GM12878 (cell line): ENCODE results near the gene PIGZ. TPM values are rescaled to one million over a fixed set of nuclear protein-coding genes. Genes with fewer than 3 reads are reported as not detected.
A peak's percentile ranks its signal among the peaks of the same experiment; 100 is the strongest.

Experiments used
- ATAC-seq: fragments of 200-7000 bp; cut with Tn5 transposase; 3 replicates; pipeline ENCODE4 v1.9.1; 2020; ENCODE audit warnings: mild to moderate bottlenecking, moderate library complexity
- BruUV-seq: library from RNA; stranded (reverse); fragments of 400-500 nt; replicated peaks from 2 replicates; lab custom pipeline; 2021; lab: Mats Ljungman, UMichigan
- CTCF ChIA-PET: fragments of 300-600 bp; sonication (Branson Sonifier 250); formaldehyde crosslinking; extraction: SDS; loops from one replicate; lab custom pipeline; 2021; ENCODE audit warnings: inconsistent platforms; lab: Yijun Ruan, JAX
- POLR2A ChIA-PET: fragments of 350-600 bp; formaldehyde crosslinking; extraction: SDS; loops from one replicate; lab custom pipeline; 2021; ENCODE audit warnings: inconsistent platforms; lab: Charles Lee
- RAD21 ChIA-PET: fragments of 300-600 bp; sonication (Branson Sonifier 250); formaldehyde crosslinking; loops from one replicate; lab custom pipeline; 2023; ENCODE audit warnings: antibody characterized with exemption; ENCODE audit not compliant: unreplicated experiment; lab: Charles Lee
- SMC1A ChIA-PET: fragments of 300-600 bp; sonication (Branson Sonifier 250); formaldehyde crosslinking; loops from one replicate; lab custom pipeline; 2023; ENCODE audit not compliant: unreplicated experiment, uncharacterized antibody; lab: Charles Lee
- DNase-seq: peaks from one replicate; pipeline ENCODE4 v3.0.0-alpha.2; 2011; ENCODE audit warnings: low read depth, low spot score
- FAIRE-seq: peaks from 3 replicates; lab custom pipeline; 2011; peaks lifted over from hg19 to GRCh38; lab: Jason Lieb, UNC
- H2AFZ ChIP-seq: 2 replicates; pipeline ENCODE4 v1.6.0; 2011; ENCODE audit warnings: low read depth, low read length, control low read depth; ENCODE audit not compliant: control insufficient read depth
- H3K27ac ChIP-seq: 2 replicates; pipeline ENCODE4 v1.5.1; 2011; ENCODE audit warnings: control low read depth; ENCODE audit not compliant: control insufficient read depth, insufficient read depth
- H3K27me3 ChIP-seq, 2 experiments: replicated peaks in 1 of 2; 2 replicates each; pipeline versions ENCODE4 v1.6.0 to v1.6.1; 2011; ENCODE audit warnings: low read length in 1 of 2; ENCODE audit not compliant: control insufficient read depth in 2 of 2, insufficient read depth in 2 of 2
- H3K36me3 ChIP-seq, 2 experiments: 2 replicates each; pipeline ENCODE4 v1.5.1; 2011; ENCODE audit warnings: low read length in 1 of 2; ENCODE audit not compliant: control insufficient read depth in 2 of 2, insufficient read depth in 2 of 2
- H3K4me1 ChIP-seq: 2 replicates; pipeline ENCODE4 v1.6.1; 2011; ENCODE audit warnings: mild to moderate bottlenecking, low read length, moderate library complexity, mixed read lengths; ENCODE audit not compliant: control insufficient read depth, insufficient read depth
- H3K4me2 ChIP-seq: 2 replicates; pipeline ENCODE4 v1.6.0; 2011; ENCODE audit warnings: control low read depth; ENCODE audit not compliant: control insufficient read depth, insufficient read depth
- H3K4me3 ChIP-seq: fragments of 200-600 bp; sonication (generic); 2 replicates; pipeline ENCODE4 v1.5.1; 2016
- H3K79me2 ChIP-seq: 2 replicates; pipeline ENCODE4 v1.6.0; 2011; ENCODE audit warnings: low read length; ENCODE audit not compliant: control insufficient read depth, insufficient read depth
- H3K9ac ChIP-seq: 2 replicates; pipeline ENCODE4 v1.8.0; 2011; ENCODE audit warnings: low read length, control low read depth, mixed read lengths; ENCODE audit not compliant: control insufficient read depth, insufficient read depth
- H3K9me3 ChIP-seq: replicated peaks from 3 replicates; pipeline ENCODE4 v1.5.1; 2011; ENCODE audit warnings: mild to moderate bottlenecking, low read length; ENCODE audit not compliant: control insufficient read depth, insufficient read depth
- H4K20me1 ChIP-seq: 2 replicates; pipeline ENCODE4 v1.6.0; 2011; ENCODE audit not compliant: control insufficient read depth, insufficient read depth
- RAD21 ChIP-seq: IDR thresholded peaks from 2 replicates; pipeline ENCODE4 v1.6.1; 2011; ENCODE audit warnings: mild to moderate bottlenecking, low read depth, low read length, moderate library complexity; ENCODE audit not compliant: insufficient read depth
- RCOR1 ChIP-seq: conservative IDR thresholded peaks from 2 replicates; pipeline ENCODE4 v1.6.1; 2012; ENCODE audit warnings: low read depth, low read length, improper control_type of control experiment
- WGBS: methylation state at CpG from one replicate; pipeline ENCODE4 v1.1.6; 2016; ENCODE audit warnings: low lambda C conversion rate; ENCODE audit not compliant: insufficient replicate concordance, insufficient coverage; ENCODE audit errors: missing lambda C conversion rate; 5-methylcytosine and 5-hydroxymethylcytosine counted together
- in situ Hi-C: fragments of 300-500 bp; cut with MboI; formaldehyde crosslinking; loops from 9 replicates; pipeline ENCODE4 v1.14.3; 2018; ENCODE audit warnings: mixed read lengths
- intact Hi-C: fragments of 100-400 bp; cut with micrococcal nuclease; formaldehyde crosslinking; loops from one replicate; pipeline ENCODE4 v1.14.2; 2022; ENCODE audit not compliant: unreplicated experiment
- polyA plus RNA-seq, 11 experiments: library from polyadenylated mRNA; depleted of rRNA in 4 of 11; unstranded in 6 of 11; stranded (reverse) in 5 of 11; fragments of >200 nt; fragmentation: Nextera tagmentation in 4 of 11; fragmentation: Illumina TruSeq in 1 of 11; extraction: Ambion mirVana in 4 of 11; extraction: Trizol in 1 of 11; gene quantifications; 1 replicate in 1 of 11; 2 replicates in 10 of 11; pipeline versions ENCODE4 v1.2.1 to v1.2.3, GENCODE V29; 2011 to 2016; ENCODE audit warnings: inconsistent platforms in 2 of 11, missing spikeins in 2 of 11, low read depth in 1 of 11
- total RNA-seq, 4 experiments: library from RNA; depleted of rRNA in 3 of 4; stranded (reverse); fragments of >200 nt in 3 of 4; fragmentation: Illumina TruSeq in 1 of 4; extraction: Trizol in 1 of 4; gene quantifications; 2 replicates each; pipeline versions ENCODE4 v1.2.1 to v1.2.3, GENCODE V29; 2013 to 2021
- TF ChIP-seq, protein P1 (sequence below), 3 experiments: IDR thresholded peaks in 2 of 3; conservative IDR thresholded peaks in 1 of 3; 2 replicates each; pipeline ENCODE4 v1.5.1; 2011; ENCODE audit warnings: low read depth in 3 of 3, low read length in 3 of 3, mild to moderate bottlenecking in 3 of 3, control low read depth in 2 of 3, moderate library complexity in 2 of 3, inconsistent platforms in 1 of 3, mixed read lengths in 1 of 3; ENCODE audit not compliant: control insufficient read depth in 2 of 3, insufficient read depth in 1 of 3; ENCODE audit errors: extremely low read depth in 1 of 3
- TF ChIP-seq, protein P2 (sequence below): fragments of 450-650 bp; IDR thresholded peaks from 2 replicates; pipeline ENCODE4 v1.6.1; 2017; ENCODE audit warnings: low read depth, mild to moderate bottlenecking, moderate library complexity

The PIGZ gene
- total and polyA plus RNA-seq, 10 of the 15 experiments (the other 5 are each of a cell fraction or from before 2014, with no cell fraction given) = 0.06 to 1.2 (median 0.64) TPM

DNA sequence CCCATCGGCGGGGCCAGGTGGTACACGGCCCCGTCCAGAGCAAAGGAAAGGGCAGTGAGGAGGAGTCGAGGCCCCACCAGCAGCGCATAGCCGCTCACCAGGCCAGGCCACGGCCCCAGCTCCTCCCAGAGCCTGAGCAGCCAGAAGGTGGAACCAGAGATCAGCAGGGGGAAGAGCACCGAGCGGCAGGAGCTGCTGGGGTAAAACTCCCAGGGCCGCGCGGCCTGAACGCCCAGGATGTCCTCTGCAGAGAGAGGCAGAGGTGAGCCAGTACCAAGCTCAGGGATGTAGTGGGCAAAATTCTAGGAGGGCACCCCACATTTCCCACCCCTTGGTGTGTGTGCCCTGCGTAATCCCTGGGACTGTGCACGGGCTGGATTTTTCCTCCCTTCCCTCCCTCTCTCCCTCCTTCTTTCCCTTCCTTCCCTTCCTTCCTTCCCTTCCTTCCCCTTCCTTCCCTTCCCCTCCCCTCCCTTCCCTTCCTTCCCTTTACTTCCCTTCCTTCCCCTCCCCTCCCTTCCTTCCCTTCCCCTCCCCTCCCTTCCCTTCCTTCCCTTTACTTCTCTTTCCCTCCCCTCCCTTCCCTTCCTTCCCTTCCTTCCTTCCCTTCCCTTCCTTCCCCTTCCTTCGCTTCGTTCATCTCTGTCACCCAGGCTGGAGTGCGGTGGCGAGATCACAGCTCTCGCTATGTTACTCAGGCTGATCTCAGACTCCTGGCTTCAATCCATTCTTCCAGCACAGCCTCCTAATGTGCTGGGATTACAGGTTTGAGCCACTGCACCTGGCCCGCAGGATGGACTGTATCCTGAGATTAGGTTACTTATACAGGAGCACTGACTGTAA is 20.0 kb downstream of the PIGZ start:
- intact Hi-C loops = loop anchor here (10.0 kb wide), 1 partner anchor 234 kb away; the partner anchor contains the start of genes CEP19 and PIGX
- H3K9me3 ChIP-seq = no peaks in the 10 kb centered on the region
- no peak overlapping the region for H3K9ac ChIP-seq
- peaks cover 9% of the 10 kb centered on the region for H3K79me2 ChIP-seq
- H3K4me1 ChIP-seq = peaks cover 5% of the 10 kb centered on the region
- TF ChIP-seq RCOR1 = no peak
- TF ChIP-seq, protein P1, sequence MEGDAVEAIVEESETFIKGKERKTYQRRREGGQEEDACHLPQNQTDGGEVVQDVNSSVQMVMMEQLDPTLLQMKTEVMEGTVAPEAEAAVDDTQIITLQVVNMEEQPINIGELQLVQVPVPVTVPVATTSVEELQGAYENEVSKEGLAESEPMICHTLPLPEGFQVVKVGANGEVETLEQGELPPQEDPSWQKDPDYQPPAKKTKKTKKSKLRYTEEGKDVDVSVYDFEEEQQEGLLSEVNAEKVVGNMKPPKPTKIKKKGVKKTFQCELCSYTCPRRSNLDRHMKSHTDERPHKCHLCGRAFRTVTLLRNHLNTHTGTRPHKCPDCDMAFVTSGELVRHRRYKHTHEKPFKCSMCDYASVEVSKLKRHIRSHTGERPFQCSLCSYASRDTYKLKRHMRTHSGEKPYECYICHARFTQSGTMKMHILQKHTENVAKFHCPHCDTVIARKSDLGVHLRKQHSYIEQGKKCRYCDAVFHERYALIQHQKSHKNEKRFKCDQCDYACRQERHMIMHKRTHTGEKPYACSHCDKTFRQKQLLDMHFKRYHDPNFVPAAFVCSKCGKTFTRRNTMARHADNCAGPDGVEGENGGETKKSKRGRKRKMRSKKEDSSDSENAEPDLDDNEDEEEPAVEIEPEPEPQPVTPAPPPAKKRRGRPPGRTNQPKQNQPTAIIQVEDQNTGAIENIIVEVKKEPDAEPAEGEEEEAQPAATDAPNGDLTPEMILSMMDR (IDR thresholded peaks at IDR 0.05 in 2 of 3, conservative IDR thresholded peaks at IDR 0.05 in 1 of 3; ENCODE audit: control insufficient read depth in 2 of 3, extremely low read depth in 1 of 3, insufficient read depth in 1 of 3, low read depth in 3 of 3, low read length in 3 of 3) = peak in 1 of 3 experiments; percentile 14; a peak in 1 of 6 replicates
- TF ChIP-seq, protein P2, sequence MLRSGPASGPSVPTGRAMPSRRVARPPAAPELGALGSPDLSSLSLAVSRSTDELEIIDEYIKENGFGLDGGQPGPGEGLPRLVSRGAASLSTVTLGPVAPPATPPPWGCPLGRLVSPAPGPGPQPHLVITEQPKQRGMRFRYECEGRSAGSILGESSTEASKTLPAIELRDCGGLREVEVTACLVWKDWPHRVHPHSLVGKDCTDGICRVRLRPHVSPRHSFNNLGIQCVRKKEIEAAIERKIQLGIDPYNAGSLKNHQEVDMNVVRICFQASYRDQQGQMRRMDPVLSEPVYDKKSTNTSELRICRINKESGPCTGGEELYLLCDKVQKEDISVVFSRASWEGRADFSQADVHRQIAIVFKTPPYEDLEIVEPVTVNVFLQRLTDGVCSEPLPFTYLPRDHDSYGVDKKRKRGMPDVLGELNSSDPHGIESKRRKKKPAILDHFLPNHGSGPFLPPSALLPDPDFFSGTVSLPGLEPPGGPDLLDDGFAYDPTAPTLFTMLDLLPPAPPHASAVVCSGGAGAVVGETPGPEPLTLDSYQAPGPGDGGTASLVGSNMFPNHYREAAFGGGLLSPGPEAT = no peak
- TF ChIP-seq RAD21 = 0 out of 2 replicates have a peak, but pooled peaks have one; percentile 15
- WGBS = 87% methylated on average over 14 of the region's 22 CpGs
- POLR2A ChIA-PET = no interaction called here
- no peak overlapping the region for H2AFZ ChIP-seq
- no peaks in the 10 kb centered on the region for H4K20me1 ChIP-seq
- SMC1A ChIA-PET = no interaction called here
- no peak overlapping the region for H3K27ac ChIP-seq
- no peak overlapping the region for H3K4me3 ChIP-seq
- H3K36me3 ChIP-seq = peaks cover 0 to 4% of the 10 kb centered on the region in 2 experiments; a peak in 1 of 4 replicates
- ATAC-seq (peak; percentile 21; the same call in 1 of the 3 replicates), DNase-seq (no peak), FAIRE-seq (no peak)
- H3K4me2 ChIP-seq = no peak overlapping the region
- no peaks in the 10 kb centered on the region for H3K27me3 ChIP-seq
- RAD21 ChIA-PET = no interaction called here
- in situ Hi-C loops = no loop called here
- CTCF ChIA-PET = interaction anchor here (1.0 kb wide), 1 partner anchor 410 kb away, joined by 3 read pairs; no protein-coding TSS in a partner anchor
- BruUV-seq = no TSS peak
